ENCODE data around the gene ITPR2. TPM values are rescaled to one million over a fixed set of nuclear protein-coding genes. Genes with fewer than 3 reads are reported as not detected.
A peak's percentile ranks its signal among the peaks of the same experiment; 100 is the strongest.

ITPR2 gene
- total RNA-seq, 1 experiment from 2014 or later: 26.0 TPM

GRCh38 chr12:26651566-26652188 lies 181.3 kb downstream of the ITPR2 start:
- CTCF ChIA-PET: interaction anchor here (0.6 to 1.4 kb wide), 7 partner anchors 22 to 559 kb away, joined by 3 to 7 read pairs (median 3); no protein-coding TSS in a partner anchor

GRCh38 chr12:26651036-26651435 lies 182.0 kb downstream of the ITPR2 start:
- no peaks in the 10 kb centered on the region for H3K79me2 ChIP-seq (ENCODE audit: low read depth)
- H3K27me3 ChIP-seq (ENCODE audit: insufficient read depth, low read depth): no peaks in the 10 kb centered on the region
- no peaks in the 10 kb centered on the region for H4K20me1 ChIP-seq (ENCODE audit: insufficient read depth)
- ChIA-PET POLR2A (ENCODE audit: unreplicated experiment) (no interaction called here), CTCF (no interaction called here)
- no peak overlapping the region for H3K27ac ChIP-seq
- no peaks in the 10 kb centered on the region for H3K9me3 ChIP-seq (ENCODE audit: insufficient read depth, low read depth)
- DNase-seq: no peak
- H3F3A ChIP-seq (ENCODE audit: insufficient read depth, low read depth): no peaks in the 10 kb centered on the region
- H3K4me1 ChIP-seq (replicated peaks; ENCODE audit: insufficient read depth): peaks cover 12% of the 10 kb centered on the region; the same call in 1 of the 2 replicates
- no TSS peak for BruUV-seq (replicated peaks)
- TF ChIP-seq CTCF (conservative IDR thresholded peaks at IDR 0.05) (no peak), EZH2 (IDR thresholded peaks at IDR 0.05; ENCODE audit: low read depth) (no peak)
- H3K36me3 ChIP-seq (ENCODE audit: low read depth): no peaks in the 10 kb centered on the region
- no peaks in the 10 kb centered on the region for H3K9me2 ChIP-seq (ENCODE audit: insufficient read depth)
- no peak overlapping the region for H3K4me2 ChIP-seq
- intact Hi-C loops (cut with micrococcal nuclease; ENCODE audit: unreplicated experiment): loop anchor here (1.0 to 10.0 kb wide), 8 partner anchors 51 to 1214 kb away; partner anchors contain the start of gene RASSF8
- no peak overlapping the region for H3K4me3 ChIP-seq
- H2AFZ ChIP-seq: no peak overlapping the region

More at GRCh38 chr12:26651566-26652188, 181.3 kb downstream of the ITPR2 start:
- H3K79me2 ChIP-seq (ENCODE audit: low read depth): no peaks in the 10 kb centered on the region
- H3K9me2 ChIP-seq (ENCODE audit: insufficient read depth): no peaks in the 10 kb centered on the region
- intact Hi-C loops (cut with micrococcal nuclease; ENCODE audit: unreplicated experiment): loop anchor here (1.0 to 10.0 kb wide), 8 partner anchors 51 to 1214 kb away; partner anchors contain the start of gene RASSF8
- BruUV-seq (replicated peaks): no TSS peak
- H3K36me3 ChIP-seq (ENCODE audit: low read depth): no peaks in the 10 kb centered on the region
- no peak overlapping the region for H3K4me3 ChIP-seq
- peak; percentile 67 to 77 for DNase-seq
- no peaks in the 10 kb centered on the region for H3K9me3 ChIP-seq (ENCODE audit: insufficient read depth, low read depth)
- 0 out of 2 replicates have a peak overlapping the region, but pooled peaks have one; percentile 10 for H2AFZ ChIP-seq
- no peaks in the 10 kb centered on the region for H3K27me3 ChIP-seq (ENCODE audit: insufficient read depth, low read depth)
- no peaks in the 10 kb centered on the region for H3F3A ChIP-seq (ENCODE audit: insufficient read depth, low read depth)
- no peaks in the 10 kb centered on the region for H4K20me1 ChIP-seq (ENCODE audit: insufficient read depth)
- H3K4me1 ChIP-seq (replicated peaks; ENCODE audit: insufficient read depth): peaks cover 12% of the 10 kb centered on the region; the same call in 1 of the 2 replicates
- TF ChIP-seq CTCF (conservative IDR thresholded peaks at IDR 0.05) (peak; percentile 97), EZH2 (IDR thresholded peaks at IDR 0.05; ENCODE audit: low read depth) (no peak)
- H3K4me2 ChIP-seq: peak overlapping the region; percentile 26; the same call in 1 of the 2 replicates
- H3K27ac ChIP-seq: no peak overlapping the region
- POLR2A ChIA-PET (ENCODE audit: unreplicated experiment): interaction anchor here (0.9 kb wide), 1 partner anchor 523 kb away, joined by 9 read pairs; no protein-coding TSS in a partner anchor

- H3K4me2 ChIP-seq: no peak overlapping the region
- ChIA-PET CTCF (interaction anchor here (0.8 kb wide), 1 partner anchor 351 kb away, joined by 3 read pairs; no protein-coding TSS in a partner anchor), POLR2A (ENCODE audit: unreplicated experiment) (no interaction called here)
- intact Hi-C loops (cut with micrococcal nuclease; ENCODE audit: unreplicated experiment): no loop called here
- TF ChIP-seq CTCF (conservative IDR thresholded peaks at IDR 0.05) (no peak), EZH2 (IDR thresholded peaks at IDR 0.05; ENCODE audit: low read depth) (no peak)
- peaks cover 12% of the 10 kb centered on the region; the same call in 1 of the 2 replicates for H3K4me1 ChIP-seq (replicated peaks; ENCODE audit: insufficient read depth)
- no peaks in the 10 kb centered on the region for H3F3A ChIP-seq (ENCODE audit: insufficient read depth, low read depth)
- H3K79me2 ChIP-seq (ENCODE audit: low read depth): no peaks in the 10 kb centered on the region
- no peaks in the 10 kb centered on the region for H3K27me3 ChIP-seq (ENCODE audit: insufficient read depth, low read depth)
- no peak overlapping the region for H2AFZ ChIP-seq
- no peak for DNase-seq
- H3K27ac ChIP-seq: no peak overlapping the region
- H3K36me3 ChIP-seq (ENCODE audit: low read depth): no peaks in the 10 kb centered on the region
- no TSS peak for BruUV-seq (replicated peaks)
- H3K4me3 ChIP-seq: no peak overlapping the region
- no peaks in the 10 kb centered on the region for H3K9me3 ChIP-seq (ENCODE audit: insufficient read depth, low read depth)
- H3K9me2 ChIP-seq (ENCODE audit: insufficient read depth): no peaks in the 10 kb centered on the region
- H4K20me1 ChIP-seq (ENCODE audit: insufficient read depth): no peaks in the 10 kb centered on the region
Measured at GRCh38 chr12:26648999-26649398, 184.0 kb downstream of the ITPR2 start.

All from PC-9 (cell line).